Thoracic aorta (tissue), 2 donors: Measurements from ENCODE around the gene TES. TPM values are rescaled to one million over a fixed set of nuclear protein-coding genes. Genes with fewer than 3 reads are reported as not detected.

Experiments
- ATAC-seq: fragments of 150-250 bp; one replicate; pipeline ENCODE4 v1.8.0; 2017; ENCODE audit warnings: low read depth; ENCODE audit not compliant: insufficient number of reproducible peaks, low FRiP score
- DNase-seq: peaks from one replicate; pipeline ENCODE4 v3.0.0-alpha.2; 2020; ENCODE audit warnings: low spot score
- H3K27ac ChIP-seq, 2 donors: fragments of 200-600 bp; sonication (generic); 1 replicate in 1 of 2; 2 replicates in 1 of 2; pipeline ENCODE4 v1.5.1; 2016; ENCODE audit warnings: mild to moderate bottlenecking in 2 of 2, moderate library complexity in 2 of 2
- H3K27me3 ChIP-seq: fragments of 200-600 bp; sonication (generic); replicated peaks from 2 replicates; pipeline ENCODE4 v1.6.0; 2016; ENCODE audit warnings: mild to moderate bottlenecking; ENCODE audit not compliant: insufficient read depth
- H3K36me3 ChIP-seq: fragments of 200-600 bp; sonication (generic); one replicate; pipeline ENCODE4 v1.5.1; 2016
- H3K4me1 ChIP-seq, 2 donors: fragments of 200-600 bp; sonication (generic); 1 replicate in 1 of 2; 2 replicates in 1 of 2; pipeline versions ENCODE4 v1.5.1 to v1.6.0; 2016; ENCODE audit warnings: low read depth in 2 of 2, mild to moderate bottlenecking in 1 of 2; ENCODE audit not compliant: control insufficient read depth in 1 of 2
- H3K4me3 ChIP-seq: fragments of 200-600 bp; sonication (generic); 2 replicates; pipeline ENCODE4 v1.5.1; 2016; ENCODE audit warnings: mild to moderate bottlenecking
- H3K9me3 ChIP-seq: fragments of 200-600 bp; sonication (generic); 2 replicates; pipeline ENCODE4 v1.5.1; 2016
- CTCF ChIP-seq: fragments of 200-600 bp; sonication (generic); IDR thresholded peaks from one replicate; pipeline ENCODE4 v1.5.1; 2019; ENCODE audit warnings: antibody characterized with exemption
- total RNA-seq, 2 donors: library from RNA; depleted of rRNA; stranded (reverse); fragments of >200 nt; gene quantifications; one replicate each; pipeline versions ENCODE4 v1.1.0 to v1.2.3, GENCODE V29; 2016

Gene TES
- total RNA-seq, 2 donors from 2014 or later = 186 to 215 TPM

GRCh38 chr7:116196947-116197346 is 13.4 kb upstream of the TES start:
- Histone ChIP-seq H3K27me3 (no peaks in the 10 kb centered on the region), H3K4me1 (peaks cover 2 to 16% of the 10 kb centered on the region in 2 donors), H3K9me3 (no peaks in the 10 kb centered on the region), H3K36me3 (no peaks in the 10 kb centered on the region), H3K27ac (no peak overlapping the region), H3K4me3 (no peak overlapping the region)
- no peak for TF ChIP-seq CTCF
- no peak for DNase-seq
- ATAC-seq = no peak

GRCh38 chr7:116197360-116197759 is 13.0 kb upstream of the TES start:
- Histone ChIP-seq H3K27ac (no peak overlapping the region), H3K36me3 (no peaks in the 10 kb centered on the region), H3K4me3 (no peak overlapping the region), H3K27me3 (no peaks in the 10 kb centered on the region), H3K9me3 (no peaks in the 10 kb centered on the region), H3K4me1 (peaks cover 2 to 16% of the 10 kb centered on the region in 2 donors)
- no peak for TF ChIP-seq CTCF
- ATAC-seq = no peak
- DNase-seq = no peak

GRCh38 chr7:116198748-116199410 is 11.5 kb upstream of the TES start:
- Histone ChIP-seq H3K4me1 (peaks cover 0 to 7% of the 10 kb centered on the region in 2 donors), H3K27ac (no peak overlapping the region), H3K9me3 (no peaks in the 10 kb centered on the region), H3K4me3 (no peak overlapping the region), H3K27me3 (no peaks in the 10 kb centered on the region), H3K36me3 (no peaks in the 10 kb centered on the region)
- DNase-seq (no peak), ATAC-seq (no peak)
- no peak for TF ChIP-seq CTCF

DNA sequence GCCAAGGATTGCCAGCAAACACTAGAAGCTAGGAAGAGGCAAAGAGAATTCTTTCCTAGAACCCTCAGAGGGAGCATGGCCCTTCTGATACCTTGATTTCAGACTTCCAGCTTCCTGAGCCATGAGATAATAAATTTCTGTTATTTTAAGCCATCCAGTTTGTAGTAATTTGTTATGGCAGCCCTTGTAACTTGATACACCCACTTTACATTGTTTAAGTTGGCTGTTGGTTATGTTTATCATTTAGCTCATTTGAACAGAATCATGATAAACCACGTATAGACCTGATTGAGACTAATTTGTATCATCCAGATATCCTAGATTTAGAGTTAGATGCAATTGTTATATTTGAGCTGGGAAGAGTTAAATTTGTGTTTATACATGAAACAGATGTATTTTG is 9.4 kb upstream of the TES start:
- no peaks in the 10 kb centered on the region for H3K4me1 ChIP-seq
- no peaks in the 10 kb centered on the region for H3K27me3 ChIP-seq
- no peak for TF ChIP-seq CTCF
- no peak overlapping the region for H3K4me3 ChIP-seq
- ATAC-seq (no peak), DNase-seq (no peak)
- H3K27ac ChIP-seq = no peak overlapping the region
- H3K36me3 ChIP-seq = no peaks in the 10 kb centered on the region
- H3K9me3 ChIP-seq = no peaks in the 10 kb centered on the region

- H3K27ac ChIP-seq = no peak overlapping the region
- no peaks in the 10 kb centered on the region for H3K27me3 ChIP-seq
- DNase-seq (no peak), ATAC-seq (no peak)
- H3K4me3 ChIP-seq = no peak overlapping the region
- no peak for TF ChIP-seq CTCF
- no peaks in the 10 kb centered on the region for H3K36me3 ChIP-seq
- no peaks in the 10 kb centered on the region for H3K9me3 ChIP-seq
- no peaks in the 10 kb centered on the region for H3K4me1 ChIP-seq
Measured at GRCh38 chr7:116206141-116206540, 4.2 kb upstream of the TES start.
